Vagina (tissue), 2 donors: ENCODE results near the gene SPECC1.

ENCODE experiments used
- POLR2AphosphoS5 ChIP-seq, 2 donors: sonication (generic); formaldehyde crosslinking; IDR thresholded peaks; one replicate each; pipeline ENCODE4 v1.9.0; 2017; ENCODE audit warnings: antibody characterized with exemption in 2 of 2, mild to moderate bottlenecking in 2 of 2, low read depth in 1 of 2; ENCODE audit not compliant: insufficient read depth in 1 of 2
- TF ChIP-seq, protein P1 (sequence below), 3 experiments: fragments of 450-650 bp in 2 of 3; fragments of 200-600 bp in 1 of 3; sonication (generic) in 1 of 3; IDR thresholded peaks; one replicate each; pipeline ENCODE4 v1.5.1; 2017 to 2019; ENCODE audit warnings: antibody characterized with exemption in 3 of 3, mild to moderate bottlenecking in 2 of 3, moderate library complexity in 2 of 3

- TF ChIP-seq, protein P1, sequence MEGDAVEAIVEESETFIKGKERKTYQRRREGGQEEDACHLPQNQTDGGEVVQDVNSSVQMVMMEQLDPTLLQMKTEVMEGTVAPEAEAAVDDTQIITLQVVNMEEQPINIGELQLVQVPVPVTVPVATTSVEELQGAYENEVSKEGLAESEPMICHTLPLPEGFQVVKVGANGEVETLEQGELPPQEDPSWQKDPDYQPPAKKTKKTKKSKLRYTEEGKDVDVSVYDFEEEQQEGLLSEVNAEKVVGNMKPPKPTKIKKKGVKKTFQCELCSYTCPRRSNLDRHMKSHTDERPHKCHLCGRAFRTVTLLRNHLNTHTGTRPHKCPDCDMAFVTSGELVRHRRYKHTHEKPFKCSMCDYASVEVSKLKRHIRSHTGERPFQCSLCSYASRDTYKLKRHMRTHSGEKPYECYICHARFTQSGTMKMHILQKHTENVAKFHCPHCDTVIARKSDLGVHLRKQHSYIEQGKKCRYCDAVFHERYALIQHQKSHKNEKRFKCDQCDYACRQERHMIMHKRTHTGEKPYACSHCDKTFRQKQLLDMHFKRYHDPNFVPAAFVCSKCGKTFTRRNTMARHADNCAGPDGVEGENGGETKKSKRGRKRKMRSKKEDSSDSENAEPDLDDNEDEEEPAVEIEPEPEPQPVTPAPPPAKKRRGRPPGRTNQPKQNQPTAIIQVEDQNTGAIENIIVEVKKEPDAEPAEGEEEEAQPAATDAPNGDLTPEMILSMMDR (IDR thresholded peaks at IDR 0.05): no peak
- TF ChIP-seq POLR2AphosphoS5 (IDR thresholded peaks at IDR 0.05; ENCODE audit: insufficient read depth in 1 of 2, low read depth in 1 of 2): no peak
Observed at GRCh38 chr17:20206591-20206990, 197.4 kb downstream of the SPECC1 start.
